Amniotic epithelial cell (primary cell): ENCODE measurements around the gene KRT81.
A peak's percentile ranks its signal among the peaks of the same experiment; 100 is the strongest.
"Not testable (repeated sequence)": the region's sequence is repeated elsewhere in the genome, so short reads cannot be mapped to it uniquely, and the experiment has no call there.

Experiments
- DNase-seq: peaks from one replicate; pipeline ENCODE4 v3.0.0-alpha.2; 2010; ENCODE audit warnings: low read depth

KRT81 gene

GRCh38 chr12:52317468-52318052 is 26.2 kb upstream of the KRT81 start:
- DNase-seq = no peak

GRCh38 chr12:52316701-52317100 is 25.4 kb upstream of the KRT81 start:
- DNase-seq = no peak

GRCh38 chr12:52316290-52316689 is 25.0 kb upstream of the KRT81 start:
- no peak for DNase-seq

GRCh38 chr12:52315721-52316120 is 24.4 kb upstream of the KRT81 start:
- DNase-seq = not testable (repeated sequence)

GRCh38 chr12:52314511-52314910 is 23.2 kb upstream of the KRT81 start:
- no peak for DNase-seq

- DNase-seq = no peak
Observed at GRCh38 chr12:52313926-52314325, 22.6 kb upstream of the KRT81 start.

- no peak for DNase-seq
Observed at GRCh38 chr12:52313461-52313860, 22.1 kb upstream of the KRT81 start.

GRCh38 chr12:52312086-52312485 is 20.8 kb upstream of the KRT81 start:
- DNase-seq = no peak

GRCh38 chr12:52311285-52311648 is 19.9 kb upstream of the KRT81 start:
- peak; percentile 26 for DNase-seq

GRCh38 chr12:52310622-52311284 is 19.4 kb upstream of the KRT81 start:
- DNase-seq = peak; percentile 34

GRCh38 chr12:52308806-52309425 is 17.6 kb upstream of the KRT81 start:
- no peak for DNase-seq

- DNase-seq = no peak
Observed at GRCh38 chr12:52307836-52308805, 16.8 kb upstream of the KRT81 start.

GRCh38 chr12:52306731-52307130 is 15.4 kb upstream of the KRT81 start:
- DNase-seq = no peak

GRCh38 chr12:52305921-52306705 is 14.8 kb upstream of the KRT81 start:
- DNase-seq = no peak

GRCh38 chr12:52304941-52305411 is 13.6 kb upstream of the KRT81 start:
- DNase-seq = not testable (repeated sequence)

- not testable (repeated sequence) for DNase-seq
Observed at GRCh38 chr12:52302242-52302914, 11.0 kb upstream of the KRT81 start.

GRCh38 chr12:52301721-52302120 is 10.4 kb upstream of the KRT81 start:
- DNase-seq = not testable (repeated sequence)

- DNase-seq = peak; percentile 27
Observed at GRCh38 chr12:52300796-52301691, 9.7 kb upstream of the KRT81 start.

- no peak for DNase-seq
Observed at GRCh38 chr12:52298677-52299190, 7.4 kb upstream of the KRT81 start.
